K562 (cell line): Measurements from ENCODE around the gene WEE1. TPM values are rescaled to one million over a fixed set of nuclear protein-coding genes. Genes with fewer than 3 reads are reported as not detected.
A peak's percentile ranks its signal among the peaks of the same experiment; 100 is the strongest.

Experiments
- BCOR ChIP-seq: fragments of 450-650 bp; IDR thresholded peaks from 2 replicates; pipeline ENCODE4 v1.6.1; 2016
- CREBBP ChIP-seq: IDR thresholded peaks from one replicate; pipeline ENCODE4 v1.6.1; 2012; ENCODE audit warnings: low read depth, mild to moderate bottlenecking, control low read depth, inconsistent platforms, low read length
- HDAC1 ChIP-seq, 2 experiments: fragments of 450-650 bp; IDR thresholded peaks; 2 replicates each; pipeline ENCODE4 v1.6.1; 2016 to 2017; ENCODE audit warnings: inconsistent platforms in 1 of 2, mild to moderate bottlenecking in 1 of 2, moderate library complexity in 1 of 2
- HES1 ChIP-seq: fragments of 450-650 bp; IDR thresholded peaks from 2 replicates; pipeline ENCODE4 v1.6.1; 2016; ENCODE audit warnings: low read depth, mild to moderate bottlenecking, moderate library complexity
- HNRNPL ChIP-seq: fragments of 200-400 bp; formaldehyde crosslinking; IDR thresholded peaks from 2 replicates; pipeline ENCODE4 v1.6.1; 2017; ENCODE audit warnings: low read depth, mild to moderate bottlenecking, low read length
- JUND ChIP-seq, 2 experiments: IDR thresholded peaks; 2 replicates in 1 of 2; 3 replicates in 1 of 2; pipeline ENCODE4 v1.6.1; 2011; ENCODE audit warnings: borderline replicate concordance in 2 of 2, low read depth in 2 of 2, low read length in 2 of 2, improper control_type of control experiment in 1 of 2, missing biosample characterization in 1 of 2, missing genetic modification characterization in 1 of 2, missing genetic modification reagents in 1 of 2
- MAFK ChIP-seq: IDR thresholded peaks from 2 replicates; pipeline ENCODE4 v1.6.1; 2011; ENCODE audit warnings: low read length, improper control_type of control experiment
- MCM2 ChIP-seq: fragments of 450-650 bp; IDR thresholded peaks from 2 replicates; pipeline ENCODE4 v1.6.1; 2017; ENCODE audit warnings: low read depth, mild to moderate bottlenecking
- MEIS2 ChIP-seq: fragments of 450-650 bp; IDR thresholded peaks from 2 replicates; pipeline ENCODE4 v1.6.1; 2014; ENCODE audit warnings: mild to moderate bottlenecking; ENCODE audit not compliant: partially characterized antibody
- MTA3 ChIP-seq: fragments of 450-650 bp; formaldehyde crosslinking; IDR thresholded peaks from 2 replicates; pipeline ENCODE4 v1.6.1; 2017; ENCODE audit warnings: mild to moderate bottlenecking, borderline replicate concordance
- NCOA2 ChIP-seq, 2 experiments: fragments of 450-650 bp; IDR thresholded peaks; 2 replicates each; pipeline ENCODE4 v1.6.1; 2018; ENCODE audit warnings: mild to moderate bottlenecking in 2 of 2, moderate library complexity in 1 of 2; ENCODE audit not compliant: partially characterized antibody in 2 of 2
- PCBP1 ChIP-seq: fragments of 200-400 bp; formaldehyde crosslinking; IDR thresholded peaks from 2 replicates; pipeline ENCODE4 v1.6.1; 2018; ENCODE audit warnings: mild to moderate bottlenecking, low read depth, low read length; ENCODE audit not compliant: poor library complexity, severe bottlenecking
- PML ChIP-seq: IDR thresholded peaks from 2 replicates; pipeline ENCODE4 v1.6.1; 2012; ENCODE audit warnings: low read length, inconsistent platforms
- RBM14 ChIP-seq: fragments of 200-400 bp; formaldehyde crosslinking; IDR thresholded peaks from 2 replicates; pipeline ENCODE4 v1.6.1; 2018; ENCODE audit warnings: low read depth, mild to moderate bottlenecking, low read length, moderate library complexity, borderline replicate concordance; ENCODE audit not compliant: insufficient read depth
- RBM15 ChIP-seq: fragments of 200-400 bp; formaldehyde crosslinking; IDR thresholded peaks from 2 replicates; pipeline ENCODE4 v1.6.1; 2018; ENCODE audit warnings: mild to moderate bottlenecking, low read length, moderate library complexity; ENCODE audit not compliant: insufficient read depth
- RFX7 ChIP-seq: fragments of 250-450 bp; sonication (Bioruptor Pico); IDR thresholded peaks from 2 replicates; pipeline ENCODE4 v1.5.1; 2021; ENCODE audit warnings: mild to moderate bottlenecking
- TARDBP ChIP-seq: fragments of 450-650 bp; IDR thresholded peaks from 2 replicates; pipeline ENCODE4 v1.6.1; 2016
- TCF3 ChIP-seq: sonication (generic); formaldehyde crosslinking; IDR thresholded peaks from 2 replicates; pipeline ENCODE4 v1.4.0; 2020; ENCODE audit warnings: mild to moderate bottlenecking, missing genetic modification reagents
- TCFL5 ChIP-seq: fragments of 250-450 bp; sonication (Bioruptor Pico); conservative IDR thresholded peaks from 2 replicates; pipeline ENCODE4 v1.6.1; 2021; ENCODE audit warnings: mild to moderate bottlenecking, moderate library complexity, matching md5 sums
- TEAD1 ChIP-seq, 2 experiments: fragments of 450-650 bp in 1 of 2; sonication (generic) in 1 of 2; formaldehyde crosslinking; IDR thresholded peaks; 2 replicates each; pipeline versions ENCODE4 v1.4.0 to v1.8.0; 2020 to 2022; ENCODE audit warnings: mild to moderate bottlenecking in 2 of 2, missing genetic modification reagents in 1 of 2
- TGIF2 ChIP-seq: sonication (generic); formaldehyde crosslinking; IDR thresholded peaks from 2 replicates; pipeline ENCODE4 v1.8.1; 2022; ENCODE audit warnings: mild to moderate bottlenecking, missing genetic modification reagents, moderate library complexity
- XRCC4 ChIP-seq: IDR thresholded peaks from one replicate; pipeline ENCODE4 v1.6.1; 2011; ENCODE audit not compliant: insufficient read depth, insufficient read length; ENCODE audit errors: extremely low read depth
- ZBTB9 ChIP-seq: fragments of 450-650 bp; formaldehyde crosslinking; IDR thresholded peaks from 2 replicates; pipeline ENCODE4 v1.4.0; 2020; ENCODE audit warnings: mild to moderate bottlenecking, moderate library complexity
- ZKSCAN8 ChIP-seq: fragments of 200-800 bp; sonication (Bioruptor generic); IDR thresholded peaks from 2 replicates; pipeline ENCODE4 v1.6.1; 2016; ENCODE audit warnings: missing genetic modification characterization, missing compliant biosample characterization
- ZNF263 ChIP-seq: sonication (generic); formaldehyde crosslinking; IDR thresholded peaks from 2 replicates; pipeline ENCODE4 v1.8.0; 2022; ENCODE audit warnings: mild to moderate bottlenecking, missing genetic modification reagents, borderline replicate concordance
- ZNF512 ChIP-seq: IDR thresholded peaks from 2 replicates; pipeline ENCODE4 v1.6.1; 2016; ENCODE audit warnings: missing genetic modification characterization, missing compliant biosample characterization
- ZNF699 ChIP-seq: fragments of 250-450 bp; sonication (Bioruptor Pico); IDR thresholded peaks from 2 replicates; pipeline ENCODE4 v1.8.0; 2021; ENCODE audit warnings: mild to moderate bottlenecking, moderate library complexity; ENCODE audit not compliant: insufficient replicate concordance
- ZSCAN29 ChIP-seq: fragments of 450-650 bp; IDR thresholded peaks from 2 replicates; pipeline ENCODE4 v1.6.1; 2017
- polyA plus RNA-seq, 8 experiments: library from polyadenylated mRNA; depleted of rRNA in 4 of 8; stranded (reverse) in 5 of 8; unstranded in 3 of 8; fragments of >200 nt; fragmentation: Nextera tagmentation in 2 of 8; fragmentation: Illumina TruSeq in 1 of 8; extraction: Ambion mirVana in 2 of 8; extraction: Trizol in 1 of 8; gene quantifications; 2 replicates each; pipeline versions ENCODE4 v1.2.1 to v1.2.3, GENCODE V29; 2011 to 2014; ENCODE audit warnings: inconsistent platforms in 1 of 8, missing spikeins in 1 of 8
- total RNA-seq, 7 experiments: library from RNA; depleted of rRNA in 6 of 7; stranded (reverse); fragments of >200 nt in 6 of 7; fragmentation: Illumina TruSeq in 2 of 7; extraction: Trizol in 2 of 7; gene quantifications; 2 replicates each; pipeline versions ENCODE4 v1.2.1 to v1.2.3, GENCODE V29; 2011 to 2021; ENCODE audit warnings: low replicate concordance in 1 of 7

The WEE1 gene
- total and polyA plus RNA-seq, 9 of the 15 experiments (the other 6 are each of a cell fraction or from before 2014, with no cell fraction given) = 21.9 to 99.0 (median 67.4) TPM

- TF ChIP-seq ZNF263 (CRISPR knock-in tag) (peak; percentile 42), XRCC4 (no peak), PML (peak; percentile 14; the same call in 1 of the 2 replicates), TGIF2 (CRISPR knock-in tag) (no peak), CREBBP (no peak), ZNF699 (CRISPR knock-in tag) (no peak), HES1 (no peak), PCBP1 (peak; percentile 32), RFX7 (CRISPR knock-in tag) (no peak), TARDBP (no peak), MCM2 (no peak), RBM15 (no peak), HDAC1 (IDR thresholded peaks at IDR 0.05) (no peak), TCFL5 (CRISPR knock-in tag) (no peak), TCF3 (CRISPR knock-in tag) (peak; percentile 39; the same call in 1 of the 2 replicates), ZSCAN29 (no peak), RBM14 (no peak), ZNF512 (no peak), NCOA2 (IDR thresholded peaks at IDR 0.05; ENCODE audit: partially characterized antibody in 2 of 2) (no peak), MAFK (no peak), BCOR (no peak), MTA3 (0 out of 2 replicates have a peak, but pooled peaks have one; percentile 65), TEAD1 (CRISPR knock-in tag; IDR thresholded peaks at IDR 0.05) (no peak), JUND (IDR thresholded peaks at IDR 0.05; ENCODE audit: borderline replicate concordance, low read depth, low read length) (no peak), JUND (tag; IDR thresholded peaks at IDR 0.05; ENCODE audit: borderline replicate concordance, low read depth, low read length) (no peak), MEIS2 (no peak), ZBTB9 (CRISPR knock-in tag) (no peak), HNRNPL (no peak), ZKSCAN8 (no peak)
Observed at GRCh38 chr11:9574622-9575259, 1.3 kb downstream of the WEE1 start (continued).
